Adrenal gland (tissue), 12 donors: ENCODE data around the gene RNF183. TPM values are rescaled to one million over a fixed set of nuclear protein-coding genes. Genes with fewer than 3 reads are reported as not detected.

Experiments
- DNase-seq, 7 donors: peaks; one replicate each; pipeline ENCODE4 v3.0.0-alpha.2; 2019 to 2020
- H3K27ac ChIP-seq, 5 donors: fragments of 200-600 bp; sonication (generic) in 4 of 5; 1 replicate in 3 of 5; 2 replicates in 2 of 5; pipeline versions ENCODE4 v1.5.1 to v1.8.0; 2016 to 2020; ENCODE audit warnings: mild to moderate bottlenecking in 1 of 5
- H3K27me3 ChIP-seq: fragments of 200-600 bp; 2 replicates; pipeline ENCODE4 v1.8.0; 2021
- H3K36me3 ChIP-seq, 2 donors: fragments of 200-600 bp; replicated peaks in 1 of 2; 1 replicate in 1 of 2; 2 replicates in 1 of 2; pipeline versions ENCODE4 v1.5.1 to v1.8.0; 2018 to 2022
- H3K4me1 ChIP-seq, 2 donors: fragments of 200-600 bp; replicated peaks in 1 of 2; 1 replicate in 1 of 2; 2 replicates in 1 of 2; pipeline versions ENCODE4 v1.5.1 to v1.8.0; 2018 to 2021
- H3K4me3 ChIP-seq, 4 donors: fragments of 200-600 bp; sonication (generic) in 3 of 4; one replicate each; pipeline ENCODE4 v1.5.1; 2016 to 2018
- H3K9me3 ChIP-seq, 3 donors: fragments of 200-600 bp; sonication (generic) in 1 of 3; replicated peaks in 1 of 3; 1 replicate in 2 of 3; 2 replicates in 1 of 3; pipeline versions ENCODE4 v1.5.1 to v1.8.0; 2016 to 2021
- CTCF ChIP-seq, 6 experiments: fragments of 450-650 bp in 4 of 6; fragments of 200-600 bp in 2 of 6; sonication (generic) in 1 of 6; IDR thresholded peaks; 1 replicate in 5 of 6; 2 replicates in 1 of 6; pipeline versions ENCODE4 v1.5.1 to v1.8.0; 2016 to 2021; ENCODE audit warnings: antibody characterized with exemption in 6 of 6, mild to moderate bottlenecking in 2 of 6, moderate library complexity in 1 of 6
- POLR2A ChIP-seq, 2 donors: fragments of 450-650 bp; IDR thresholded peaks; one replicate each; pipeline ENCODE4 v1.6.1; 2017; ENCODE audit warnings: antibody characterized with exemption in 2 of 2, mild to moderate bottlenecking in 2 of 2, moderate library complexity in 1 of 2
- WGBS, 4 donors: extraction: QIAGEN DNeasy Blood & Tissue Kit in 2 of 4; methylation state at CpG; one replicate each; pipeline versions ENCODE4 v1.1.5 to v1.1.7; 2013 to 2017; 5-methylcytosine and 5-hydroxymethylcytosine counted together
- intact Hi-C, 2 donors: fragments of 100-400 bp; cut with DNase I; formaldehyde crosslinking; loops; one replicate each; pipeline versions ENCODE4 v1.14.1 to v1.15.0; 2022 to 2023
- polyA plus RNA-seq, 3 donors: library from polyadenylated mRNA; stranded (reverse); fragments of 200-250 nt in 2 of 3; fragments of 350-450 nt in 1 of 3; fragmentation: Illumina TruSeq in 1 of 3; extraction: RNeasy Lipid Tissue Mini Kit (QIAGEN cat#74804) in 1 of 3; gene quantifications; one replicate each; pipeline ENCODE4 v1.2.3, GENCODE V29; 2013 to 2014
- total RNA-seq, 9 donors: library from RNA; depleted of rRNA in 4 of 9; stranded (reverse); fragments of >200 nt in 4 of 9; fragments of 120-200 nt in 1 of 9; fragmentation: NEBNext Ultra II Directional in 1 of 9; extraction: Animal tissue kit (Norgen Biotek cat#: 25700) in 1 of 9; gene quantifications; one replicate each; pipeline versions ENCODE4 v1.1.0 to v1.2.4, GENCODE V29; 2013 to 2023
- donor health status: healthy with polysubstance abuse.
- donor health status: Bipolar disorder and iron deficiency.
- donor health status: DM: yes; HTN: yes; CAD: no.
- donor health status: DM: no; HTN: no; CAD: no.
- donor health status: DM: no; HTN: no; CAD: no.
- donor health status: DM: yes; HTN: yes; CAD: no.

The RNF183 gene
- total and polyA plus RNA-seq, 12 donors = 0.11 to 0.48 (median 0.26) TPM; not detected in 8

- H3K4me3 ChIP-seq = no peak overlapping the region
- no peak for DNase-seq
- H3K27me3 ChIP-seq = no peaks in the 10 kb centered on the region
- H3K27ac ChIP-seq = no peak overlapping the region
- no peaks in the 10 kb centered on the region for H3K36me3 ChIP-seq
- H3K9me3 ChIP-seq = no peaks in the 10 kb centered on the region
- 64 to 78% (median 68%) methylated on average over 1 of the region's 1 CpG for WGBS, 4 donors
- H3K4me1 ChIP-seq = peaks cover 0 to 9% of the 10 kb centered on the region in 2 donors
- no peak for TF ChIP-seq CTCF (IDR thresholded peaks at IDR 0.05)
- no peak for TF ChIP-seq POLR2A (IDR thresholded peaks at IDR 0.05)
- intact Hi-C loops = loop anchor here in 1 of 2 donors (10.0 kb wide), 1 partner anchor 98 kb away; the partner anchor contains the start of gene ALAD
These were observed 3.4 kb upstream of the RNF183 start for GRCh38 chr9:113306566-113306965.

- H3K4me3 ChIP-seq = no peak overlapping the region
- intact Hi-C loops = loop anchor here in 1 of 2 donors (10.0 kb wide), 1 partner anchor 103 kb away; the partner anchor contains the start of gene ALAD
- H3K27me3 ChIP-seq = no peaks in the 10 kb centered on the region
- H3K9me3 ChIP-seq = no peaks in the 10 kb centered on the region
- no peak for DNase-seq
- WGBS, 4 donors = 67 to 76% (median 69%) methylated on average over 8 of the region's 8 CpGs
- H3K36me3 ChIP-seq = no peaks in the 10 kb centered on the region
- no peaks in the 10 kb centered on the region for H3K4me1 ChIP-seq
- TF ChIP-seq CTCF (IDR thresholded peaks at IDR 0.05) (no peak), POLR2A (IDR thresholded peaks at IDR 0.05) (no peak)
- H3K27ac ChIP-seq = no peak overlapping the region
These were observed 1.6 kb downstream of the RNF183 start for GRCh38 chr9:113301548-113301947.

- no peak overlapping the region for H3K4me3 ChIP-seq
- WGBS, 4 donors = 48 to 57% (median 55%) methylated on average over 8 of the region's 8 CpGs
- intact Hi-C loops = loop anchor here in 1 of 2 donors (10.0 kb wide), 1 partner anchor 105 kb away; the partner anchor contains the start of gene ALAD
- DNase-seq = peak in 2 of 7 donors; percentile 31 to 34
- H3K27ac ChIP-seq = no peak overlapping the region
- H3K4me1 ChIP-seq = no peaks in the 10 kb centered on the region
- H3K36me3 ChIP-seq = no peaks in the 10 kb centered on the region
- no peak for TF ChIP-seq POLR2A (IDR thresholded peaks at IDR 0.05)
- no peak for TF ChIP-seq CTCF (IDR thresholded peaks at IDR 0.05)
- H3K9me3 ChIP-seq = no peaks in the 10 kb centered on the region
- no peaks in the 10 kb centered on the region for H3K27me3 ChIP-seq
These were observed 3.3 kb downstream of the RNF183 start for GRCh38 chr9:113299800-113300292.

- Histone ChIP-seq H3K4me1 (no peaks in the 10 kb centered on the region), H3K27ac (no peak overlapping the region), H3K4me3 (no peak overlapping the region), H3K9me3 (no peaks in the 10 kb centered on the region), H3K27me3 (no peaks in the 10 kb centered on the region), H3K36me3 (no peaks in the 10 kb centered on the region)
- no peak for DNase-seq
- TF ChIP-seq CTCF (IDR thresholded peaks at IDR 0.05) = no peak
- no peak for TF ChIP-seq POLR2A (IDR thresholded peaks at IDR 0.05)
- intact Hi-C loops = no loop called here
- WGBS, 4 donors = 84 to 91% (median 88%) methylated on average over 14 to 15 of the region's 15 CpGs
These were observed 4.0 kb downstream of the RNF183 start for GRCh38 chr9:113298924-113299770.
